Tibial nerve (tissue), 4 donors: Measurements from ENCODE around the gene ADCY2. TPM values are rescaled to one million over a fixed set of nuclear protein-coding genes. Genes with fewer than 3 reads are reported as not detected.

ENCODE experiments used
- DNase-seq, 2 donors: peaks; one replicate each; pipeline ENCODE4 v3.0.0-alpha.2; 2019; ENCODE audit warnings: low spot score in 2 of 2
- H3K27ac ChIP-seq, 4 donors: fragments of 200-600 bp; sonication (generic) in 3 of 4; one replicate each; pipeline ENCODE4 v1.5.1; 2017 to 2019; ENCODE audit warnings: mild to moderate bottlenecking in 1 of 4
- H3K27me3 ChIP-seq, 2 donors: fragments of 200-600 bp; sonication (generic) in 1 of 2; one replicate each; pipeline versions ENCODE4 v1.5.1 to v1.6.0; 2017 to 2019
- H3K36me3 ChIP-seq, 3 donors: fragments of 200-600 bp; sonication (generic); one replicate each; pipeline ENCODE4 v1.5.1; 2018 to 2019
- H3K4me1 ChIP-seq, 4 donors: fragments of 200-600 bp; sonication (generic) in 3 of 4; one replicate each; pipeline ENCODE4 v1.5.1; 2017 to 2019
- H3K4me3 ChIP-seq, 4 donors: fragments of 200-600 bp; sonication (generic) in 3 of 4; one replicate each; pipeline ENCODE4 v1.5.1; 2017 to 2019; ENCODE audit warnings: mild to moderate bottlenecking in 1 of 4, moderate library complexity in 1 of 4
- H3K9me3 ChIP-seq, 4 donors: fragments of 200-600 bp; sonication (generic) in 3 of 4; one replicate each; pipeline ENCODE4 v1.5.1; 2017 to 2019
- CTCF ChIP-seq, 5 experiments: fragments of 200-600 bp in 3 of 5; fragments of 450-650 bp in 2 of 5; sonication (generic) in 3 of 5; IDR thresholded peaks; one replicate each; pipeline ENCODE4 v1.5.1; 2016 to 2019; ENCODE audit warnings: antibody characterized with exemption in 5 of 5, mild to moderate bottlenecking in 3 of 5, moderate library complexity in 2 of 5
- EP300 ChIP-seq, 2 donors: sonication (generic); formaldehyde crosslinking; IDR thresholded peaks; one replicate each; pipeline ENCODE4 v1.6.1; 2017; ENCODE audit warnings: antibody characterized with exemption in 2 of 2, mild to moderate bottlenecking in 1 of 2
- POLR2A ChIP-seq, 2 donors: fragments of 450-650 bp; IDR thresholded peaks; one replicate each; pipeline ENCODE4 v1.6.1; 2017; ENCODE audit warnings: antibody characterized with exemption in 2 of 2, mild to moderate bottlenecking in 2 of 2, moderate library complexity in 2 of 2
- WGBS, 2 donors: methylation state at CpG; one replicate each; pipeline ENCODE4 v1.1.5; 2018; 5-methylcytosine and 5-hydroxymethylcytosine counted together
- total RNA-seq, 4 donors: library from RNA; depleted of rRNA; stranded (reverse); fragments of >200 nt; gene quantifications; one replicate each; pipeline ENCODE4 v1.1.0, GENCODE V29; 2016

ADCY2 gene
- total RNA-seq, 4 donors from 2014 or later = 4.2 to 11.8 (median 10.0) TPM

- TF ChIP-seq EP300 (IDR thresholded peaks at IDR 0.05) (no peak), POLR2A (IDR thresholded peaks at IDR 0.05) (no peak), CTCF (IDR thresholded peaks at IDR 0.05) (no peak)
- no peaks in the 10 kb centered on the region for H3K9me3 ChIP-seq
- H3K27ac ChIP-seq = no peak overlapping the region
- H3K4me1 ChIP-seq = no peaks in the 10 kb centered on the region
- no peaks in the 10 kb centered on the region for H3K27me3 ChIP-seq
- DNase-seq = no peak
- H3K4me3 ChIP-seq = no peak overlapping the region
- WGBS, 2 donors = 93 to 94% methylated on average over 6 of the region's 6 CpGs
- no peaks in the 10 kb centered on the region for H3K36me3 ChIP-seq
Observed at GRCh38 chr5:7434914-7435313, 39.0 kb downstream of the ADCY2 start.

GRCh38 chr5:7435503-7435902 lies 39.6 kb downstream of the ADCY2 start:
- H3K4me3 ChIP-seq = no peak overlapping the region
- H3K27me3 ChIP-seq = no peaks in the 10 kb centered on the region
- no peak for TF ChIP-seq EP300 (IDR thresholded peaks at IDR 0.05)
- no peak for TF ChIP-seq CTCF (IDR thresholded peaks at IDR 0.05)
- no peak for TF ChIP-seq POLR2A (IDR thresholded peaks at IDR 0.05)
- WGBS, 2 donors = 72 to 79% methylated on average over 3 of the region's 3 CpGs
- H3K36me3 ChIP-seq = no peaks in the 10 kb centered on the region
- no peak for DNase-seq
- H3K27ac ChIP-seq = no peak overlapping the region
- no peaks in the 10 kb centered on the region for H3K9me3 ChIP-seq
- no peaks in the 10 kb centered on the region for H3K4me1 ChIP-seq

GRCh38 chr5:7436521-7436920 lies 40.6 kb downstream of the ADCY2 start:
- H3K27ac ChIP-seq = no peak overlapping the region

GRCh38 chr5:7437836-7438235 lies 41.9 kb downstream of the ADCY2 start:
- WGBS, 2 donors = 84 to 92% methylated on average over 1 of the region's 1 CpG
- DNase-seq = no peak
- TF ChIP-seq CTCF (IDR thresholded peaks at IDR 0.05) (no peak), EP300 (IDR thresholded peaks at IDR 0.05) (no peak), POLR2A (IDR thresholded peaks at IDR 0.05) (no peak)

More at GRCh38 chr5:7436521-7436920, 40.6 kb downstream of the ADCY2 start:
- H3K4me3 ChIP-seq = no peak overlapping the region
- TF ChIP-seq CTCF (IDR thresholded peaks at IDR 0.05) (no peak), EP300 (IDR thresholded peaks at IDR 0.05) (no peak)
- H3K9me3 ChIP-seq = no peaks in the 10 kb centered on the region
- no peak for DNase-seq
- H3K27me3 ChIP-seq = no peaks in the 10 kb centered on the region
- no peaks in the 10 kb centered on the region for H3K36me3 ChIP-seq
- no peaks in the 10 kb centered on the region for H3K4me1 ChIP-seq
- WGBS, 2 donors = 88 to 89% methylated on average over 8 of the region's 8 CpGs

GRCh38 chr5:7445068-7445467 lies 49.1 kb downstream of the ADCY2 start:
- Histone ChIP-seq H3K27ac (no peak overlapping the region), H3K9me3 (no peaks in the 10 kb centered on the region), H3K4me3 (no peak overlapping the region), H3K27me3 (no peaks in the 10 kb centered on the region), H3K4me1 (no peaks in the 10 kb centered on the region), H3K36me3 (no peaks in the 10 kb centered on the region)
- no peak for TF ChIP-seq EP300 (IDR thresholded peaks at IDR 0.05)
- TF ChIP-seq CTCF (IDR thresholded peaks at IDR 0.05) = no peak
- no peak for TF ChIP-seq POLR2A (IDR thresholded peaks at IDR 0.05)
- 48 to 70% methylated on average over 2 of the region's 2 CpGs for WGBS, 2 donors
- DNase-seq = no peak

More at GRCh38 chr5:7437836-7438235, 41.9 kb downstream of the ADCY2 start:
- Histone ChIP-seq H3K27ac (no peak overlapping the region), H3K36me3 (no peaks in the 10 kb centered on the region), H3K27me3 (no peaks in the 10 kb centered on the region), H3K4me1 (no peaks in the 10 kb centered on the region), H3K4me3 (no peak overlapping the region), H3K9me3 (no peaks in the 10 kb centered on the region)
